HG03175 (cell line): Measurements from ENCODE around the gene CREB5.

Experiments used
- ATAC-seq: cut with Tn5 transposase; IDR thresholded peaks from one replicate; pipeline ENCODE4 v1.9.1; 2021; ENCODE audit warnings: mild to moderate bottlenecking, moderate library complexity; ENCODE audit not compliant: unreplicated experiment

The CREB5 gene

GRCh38 chr7:28509251-28510025, 97.1 kb downstream of the CREB5 start:
- ATAC-seq: peak; percentile 85

- ATAC-seq: no peak
Observed at GRCh38 chr7:28510026-28510369, 97.7 kb downstream of the CREB5 start.

GRCh38 chr7:28512668-28513440, 100.5 kb downstream of the CREB5 start:
- ATAC-seq: no peak

GRCh38 chr7:28516390-28517172, 104.3 kb downstream of the CREB5 start:
- ATAC-seq: no peak

- no peak for ATAC-seq
Observed at GRCh38 chr7:28517206-28517605, 104.9 kb downstream of the CREB5 start.

- ATAC-seq: no peak
Observed at GRCh38 chr7:28517606-28518005, 105.3 kb downstream of the CREB5 start.

- ATAC-seq: no peak
Observed at GRCh38 chr7:28520074-28521015, 108.0 kb downstream of the CREB5 start.

- ATAC-seq: no peak
Observed at GRCh38 chr7:28524978-28525377, 112.7 kb downstream of the CREB5 start.

- no peak for ATAC-seq
Observed at GRCh38 chr7:28528899-28529298, 116.6 kb downstream of the CREB5 start.

- ATAC-seq: no peak
Observed at GRCh38 chr7:28529755-28530154, 117.4 kb downstream of the CREB5 start.

- ATAC-seq: no peak
Observed at GRCh38 chr7:28530175-28530802, 118.0 kb downstream of the CREB5 start.

- no peak for ATAC-seq
Observed at GRCh38 chr7:28530803-28531175, 118.5 kb downstream of the CREB5 start.

GRCh38 chr7:28531291-28531690, 119.0 kb downstream of the CREB5 start:
- no peak for ATAC-seq

- ATAC-seq: no peak
Observed at GRCh38 chr7:28532181-28532580, 119.9 kb downstream of the CREB5 start.

GRCh38 chr7:28533267-28533666, 120.9 kb downstream of the CREB5 start:
- no peak for ATAC-seq

- no peak for ATAC-seq
Observed at GRCh38 chr7:28533731-28534531, 121.6 kb downstream of the CREB5 start.

GRCh38 chr7:28536259-28536658, 123.9 kb downstream of the CREB5 start:
- no peak for ATAC-seq

GRCh38 chr7:28539289-28539981, 127.1 kb downstream of the CREB5 start:
- peak; percentile 97 for ATAC-seq

GRCh38 chr7:28542410-28542809, 130.1 kb downstream of the CREB5 start:
- ATAC-seq: no peak
